ENCODE results near the gene ACTR3C.

DNA sequence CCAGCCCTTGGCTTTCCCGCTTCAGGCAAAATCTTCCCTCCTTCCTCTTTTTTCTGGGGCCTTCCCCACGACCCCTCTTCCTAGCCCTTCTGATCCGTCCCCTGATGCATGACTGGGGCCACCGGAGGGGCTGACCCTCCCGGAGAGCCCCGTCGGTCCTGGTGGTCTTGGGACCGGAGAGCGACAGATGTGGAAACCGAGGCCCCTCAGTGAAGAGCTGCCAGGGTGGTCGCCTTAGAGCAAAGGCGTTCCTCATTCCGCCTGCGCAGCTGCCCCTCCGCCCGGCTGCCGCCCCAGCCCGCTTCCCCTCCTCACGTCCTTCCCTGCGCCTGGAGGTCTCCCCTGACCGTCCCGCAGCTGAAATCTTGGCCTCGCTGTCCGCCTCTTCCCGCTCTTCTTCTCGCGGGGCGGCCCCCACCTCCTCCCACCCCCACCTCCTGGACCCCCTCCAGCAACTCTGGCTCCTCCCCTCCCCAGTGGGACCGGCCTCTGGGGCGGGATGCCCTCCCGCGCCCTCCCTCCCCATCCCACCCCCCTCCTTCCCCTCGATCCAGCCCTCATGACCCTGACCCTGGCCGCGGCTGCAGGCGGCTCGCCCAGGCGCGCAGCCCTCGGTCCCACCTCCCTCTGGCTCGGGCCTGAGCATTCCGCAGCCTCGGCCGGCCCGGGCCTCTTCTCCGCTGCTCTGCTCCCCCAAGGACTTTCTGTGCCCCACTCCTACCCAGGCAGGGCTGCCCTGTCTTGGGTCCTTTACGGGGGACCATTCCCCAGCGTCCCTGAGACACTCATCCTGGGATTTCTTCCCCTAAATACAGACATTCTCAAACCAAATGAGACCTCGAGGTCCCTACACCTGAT lies 18.1 kb upstream of the ACTR3C start, which contains the start of gene RARRES2:
- TF ChIP-seq, protein P1, sequence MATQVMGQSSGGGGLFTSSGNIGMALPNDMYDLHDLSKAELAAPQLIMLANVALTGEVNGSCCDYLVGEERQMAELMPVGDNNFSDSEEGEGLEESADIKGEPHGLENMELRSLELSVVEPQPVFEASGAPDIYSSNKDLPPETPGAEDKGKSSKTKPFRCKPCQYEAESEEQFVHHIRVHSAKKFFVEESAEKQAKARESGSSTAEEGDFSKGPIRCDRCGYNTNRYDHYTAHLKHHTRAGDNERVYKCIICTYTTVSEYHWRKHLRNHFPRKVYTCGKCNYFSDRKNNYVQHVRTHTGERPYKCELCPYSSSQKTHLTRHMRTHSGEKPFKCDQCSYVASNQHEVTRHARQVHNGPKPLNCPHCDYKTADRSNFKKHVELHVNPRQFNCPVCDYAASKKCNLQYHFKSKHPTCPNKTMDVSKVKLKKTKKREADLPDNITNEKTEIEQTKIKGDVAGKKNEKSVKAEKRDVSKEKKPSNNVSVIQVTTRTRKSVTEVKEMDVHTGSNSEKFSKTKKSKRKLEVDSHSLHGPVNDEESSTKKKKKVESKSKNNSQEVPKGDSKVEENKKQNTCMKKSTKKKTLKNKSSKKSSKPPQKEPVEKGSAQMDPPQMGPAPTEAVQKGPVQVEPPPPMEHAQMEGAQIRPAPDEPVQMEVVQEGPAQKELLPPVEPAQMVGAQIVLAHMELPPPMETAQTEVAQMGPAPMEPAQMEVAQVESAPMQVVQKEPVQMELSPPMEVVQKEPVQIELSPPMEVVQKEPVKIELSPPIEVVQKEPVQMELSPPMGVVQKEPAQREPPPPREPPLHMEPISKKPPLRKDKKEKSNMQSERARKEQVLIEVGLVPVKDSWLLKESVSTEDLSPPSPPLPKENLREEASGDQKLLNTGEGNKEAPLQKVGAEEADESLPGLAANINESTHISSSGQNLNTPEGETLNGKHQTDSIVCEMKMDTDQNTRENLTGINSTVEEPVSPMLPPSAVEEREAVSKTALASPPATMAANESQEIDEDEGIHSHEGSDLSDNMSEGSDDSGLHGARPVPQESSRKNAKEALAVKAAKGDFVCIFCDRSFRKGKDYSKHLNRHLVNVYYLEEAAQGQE (IDR thresholded peaks at IDR 0.05; ENCODE audit: insufficient read depth in 1 of 2, low read depth in 2 of 2, low read length in 2 of 2), result no peak
- TF ChIP-seq POLR2AphosphoS5 (IDR thresholded peaks at IDR 0.05; ENCODE audit: low read depth, low read length) (no peak), SIN3A (IDR thresholded peaks at IDR 0.05; ENCODE audit: borderline replicate concordance, insufficient read depth, low read length) (no peak), TAF1 (IDR thresholded peaks at IDR 0.05; ENCODE audit: borderline replicate concordance, insufficient read depth, low read length) (no peak), FOXP2 (optimal IDR thresholded peaks at IDR 0.05; ENCODE audit: borderline replicate concordance, extremely low read depth, extremely low read length, insufficient read depth) (no peak)

All from PFSK-1 (cell line).